ENCODE data around the gene SLC36A4.

Gene SLC36A4

DNA sequence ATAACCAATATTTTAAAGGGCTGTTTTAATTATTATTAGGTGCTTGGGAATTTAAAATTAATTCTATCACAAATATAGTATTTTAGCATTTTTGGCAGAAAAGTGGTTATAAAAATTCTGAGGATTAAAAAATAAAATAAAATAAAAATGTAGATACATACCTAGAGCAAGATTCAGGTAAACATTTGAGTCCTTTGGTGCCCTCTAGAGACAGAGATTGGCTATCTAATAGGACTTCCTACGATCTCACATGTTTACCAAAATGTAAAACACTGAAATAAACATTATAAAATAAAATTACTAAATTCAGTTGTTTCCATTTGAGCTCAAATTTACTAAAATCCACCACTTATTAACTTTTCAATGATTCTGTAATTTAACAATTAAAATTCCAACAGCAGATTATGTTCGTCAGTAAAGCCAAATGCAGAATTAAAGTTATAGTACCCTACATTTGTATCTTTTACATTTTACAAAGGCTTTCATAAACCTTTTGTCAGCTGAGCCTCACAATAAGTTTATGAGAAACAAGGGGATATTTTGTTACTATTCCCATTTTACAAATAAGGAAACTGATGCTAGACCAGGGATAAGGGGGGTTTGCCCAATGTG lies 27.7 kb downstream of the SLC36A4 start:
- peak; percentile 80 for DNase-seq (ENCODE audit: low read depth)
- TF ChIP-seq, protein P1, sequence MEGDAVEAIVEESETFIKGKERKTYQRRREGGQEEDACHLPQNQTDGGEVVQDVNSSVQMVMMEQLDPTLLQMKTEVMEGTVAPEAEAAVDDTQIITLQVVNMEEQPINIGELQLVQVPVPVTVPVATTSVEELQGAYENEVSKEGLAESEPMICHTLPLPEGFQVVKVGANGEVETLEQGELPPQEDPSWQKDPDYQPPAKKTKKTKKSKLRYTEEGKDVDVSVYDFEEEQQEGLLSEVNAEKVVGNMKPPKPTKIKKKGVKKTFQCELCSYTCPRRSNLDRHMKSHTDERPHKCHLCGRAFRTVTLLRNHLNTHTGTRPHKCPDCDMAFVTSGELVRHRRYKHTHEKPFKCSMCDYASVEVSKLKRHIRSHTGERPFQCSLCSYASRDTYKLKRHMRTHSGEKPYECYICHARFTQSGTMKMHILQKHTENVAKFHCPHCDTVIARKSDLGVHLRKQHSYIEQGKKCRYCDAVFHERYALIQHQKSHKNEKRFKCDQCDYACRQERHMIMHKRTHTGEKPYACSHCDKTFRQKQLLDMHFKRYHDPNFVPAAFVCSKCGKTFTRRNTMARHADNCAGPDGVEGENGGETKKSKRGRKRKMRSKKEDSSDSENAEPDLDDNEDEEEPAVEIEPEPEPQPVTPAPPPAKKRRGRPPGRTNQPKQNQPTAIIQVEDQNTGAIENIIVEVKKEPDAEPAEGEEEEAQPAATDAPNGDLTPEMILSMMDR (conservative IDR thresholded peaks at IDR 0.05; ENCODE audit: low read depth, low read length) = peak; percentile 64
- no peak overlapping the region for H3K4me3 ChIP-seq (ENCODE audit: low read depth, low read length)

DNA sequence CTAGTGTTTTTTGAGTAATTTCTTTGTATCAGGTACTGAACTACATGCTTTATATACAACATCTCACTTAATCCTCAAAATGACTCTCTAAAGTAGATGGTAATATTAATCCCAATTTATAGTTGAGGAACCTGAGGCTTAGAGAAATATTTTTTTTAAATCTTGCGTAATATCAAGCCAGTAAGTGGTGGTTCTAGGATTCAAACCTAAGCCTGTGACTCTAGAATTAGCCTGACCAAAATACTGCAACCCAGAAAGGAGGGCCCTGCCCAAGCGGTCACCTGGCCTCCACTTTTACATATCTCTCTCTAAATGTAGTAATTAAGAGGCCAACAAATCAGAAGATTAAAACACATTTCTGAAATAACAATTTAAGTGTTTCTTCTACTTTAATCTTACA lies 28.6 kb downstream of the SLC36A4 start:
- TF ChIP-seq, protein P1 (conservative IDR thresholded peaks at IDR 0.05; ENCODE audit: low read depth, low read length) = no peak
- H3K4me3 ChIP-seq (ENCODE audit: low read depth, low read length) = no peak overlapping the region
- no peak for DNase-seq (ENCODE audit: low read depth)

DNA sequence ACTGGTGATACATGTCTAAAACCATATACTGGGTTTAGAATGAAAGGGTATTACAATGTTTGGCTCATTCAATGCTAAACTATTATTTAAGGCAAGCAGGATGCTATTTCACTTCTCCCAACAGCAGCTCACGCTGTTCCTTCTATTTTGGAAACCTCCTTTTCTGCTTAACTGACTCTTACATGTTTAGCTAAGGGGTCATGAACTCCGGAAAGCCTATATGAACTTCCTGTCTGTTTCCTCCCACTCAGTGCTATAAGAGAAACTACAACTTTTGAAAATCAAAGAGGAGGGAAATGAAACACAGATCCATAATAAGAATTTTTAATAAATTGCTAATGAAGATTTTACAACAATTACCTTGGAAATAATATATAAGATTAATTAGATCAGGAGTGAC lies 30.9 kb downstream of the SLC36A4 start:
- TF ChIP-seq, protein P1 (conservative IDR thresholded peaks at IDR 0.05; ENCODE audit: low read depth, low read length) = no peak

DNA sequence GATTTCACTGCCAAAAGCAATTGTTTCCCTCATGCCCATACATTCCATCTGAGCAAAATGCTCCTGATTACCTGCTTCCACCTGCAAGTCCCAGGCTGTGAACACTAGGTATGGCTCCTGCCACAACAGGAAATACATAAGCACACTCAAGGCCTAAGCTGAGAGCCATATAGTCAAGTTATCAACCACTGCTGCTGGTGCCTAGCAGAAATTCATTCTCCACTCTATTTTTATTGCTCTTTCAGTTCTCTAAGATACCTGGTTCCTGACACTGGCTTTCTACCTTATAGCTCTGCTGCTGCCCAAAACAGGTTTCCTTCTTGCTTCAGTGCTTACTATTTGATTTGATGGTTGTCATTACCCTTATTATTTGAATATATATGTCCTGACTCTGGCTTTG lies 31.6 kb downstream of the SLC36A4 start:
- no peak overlapping the region for H3K4me3 ChIP-seq (ENCODE audit: low read depth, low read length)
- TF ChIP-seq, protein P1 (conservative IDR thresholded peaks at IDR 0.05; ENCODE audit: low read depth, low read length) = no peak
- DNase-seq (ENCODE audit: low read depth) = no peak

More for the DNA sequence above, 30.9 kb downstream of the SLC36A4 start:
- no peak overlapping the region for H3K4me3 ChIP-seq (ENCODE audit: low read depth, low read length)
- peak; percentile 23 for DNase-seq (ENCODE audit: low read depth)

DNA sequence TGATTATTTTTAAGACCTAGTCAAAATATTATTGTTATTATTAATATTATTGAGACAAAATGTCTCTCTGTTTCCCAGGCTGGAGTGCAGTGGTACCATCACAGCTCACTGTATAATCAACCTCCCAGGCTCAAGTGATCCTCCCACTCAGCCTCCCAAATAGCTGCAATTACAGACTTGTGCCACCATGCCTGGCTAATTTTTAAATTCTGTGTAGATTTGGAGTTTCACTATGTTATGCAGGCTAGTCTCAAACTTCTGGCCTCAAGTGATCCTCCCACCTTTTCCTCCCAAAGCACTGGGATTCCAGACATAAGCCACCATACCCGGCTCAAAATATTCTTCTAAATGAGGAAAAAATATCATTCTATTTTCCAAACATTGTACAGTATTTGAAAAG lies 37.0 kb downstream of the SLC36A4 start:
- DNase-seq (ENCODE audit: low read depth) = peak; percentile 6
- TF ChIP-seq, protein P1 (conservative IDR thresholded peaks at IDR 0.05; ENCODE audit: low read depth, low read length) = no peak
- no peak overlapping the region for H3K4me3 ChIP-seq (ENCODE audit: low read depth, low read length)

DNA sequence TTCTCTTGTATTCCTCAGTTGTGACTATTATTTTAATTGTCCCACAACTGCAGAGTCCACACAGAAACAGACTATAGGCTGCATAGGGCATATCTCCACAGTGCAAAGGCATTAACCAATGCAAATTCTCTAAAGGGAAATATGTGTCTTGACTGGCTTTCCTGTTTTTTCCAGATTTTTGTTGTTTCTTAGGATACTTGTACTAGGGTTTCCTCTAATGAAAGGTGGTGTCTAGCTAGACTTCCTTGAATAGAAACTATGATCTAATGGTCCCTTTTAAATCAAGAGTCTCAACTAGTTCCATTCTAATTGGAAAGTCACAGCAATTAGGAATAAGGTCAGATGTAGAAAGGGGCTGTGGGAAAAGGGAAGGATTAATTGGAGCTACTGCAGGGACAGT lies 37.6 kb downstream of the SLC36A4 start:
- TF ChIP-seq, protein P1 (conservative IDR thresholded peaks at IDR 0.05; ENCODE audit: low read depth, low read length) = no peak
- H3K4me3 ChIP-seq (ENCODE audit: low read depth, low read length) = no peak overlapping the region
- no peak for DNase-seq (ENCODE audit: low read depth)

DNA sequence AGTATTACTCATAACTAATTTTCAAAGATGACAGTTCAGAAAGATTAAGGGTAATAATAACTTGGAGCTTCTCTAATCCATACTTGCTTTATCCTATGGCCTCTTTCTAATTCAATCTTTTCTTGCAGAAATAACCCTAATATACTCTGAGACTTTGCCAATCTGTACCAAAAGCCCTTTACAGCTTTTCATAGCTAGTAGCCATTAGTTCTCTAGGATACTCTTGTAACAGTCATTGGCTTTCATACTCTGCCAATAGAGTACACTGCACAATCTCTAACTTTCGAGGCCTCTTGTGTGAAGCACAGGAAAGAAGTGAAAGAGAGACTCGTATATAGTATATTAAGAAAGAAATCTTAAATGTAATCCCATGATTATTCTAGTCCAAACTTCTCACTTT lies 38.1 kb downstream of the SLC36A4 start:
- TF ChIP-seq, protein P1 (conservative IDR thresholded peaks at IDR 0.05; ENCODE audit: low read depth, low read length) = no peak

More for the DNA sequence above, 38.1 kb downstream of the SLC36A4 start:
- no peak overlapping the region for H3K4me3 ChIP-seq (ENCODE audit: low read depth, low read length)
- DNase-seq (ENCODE audit: low read depth) = no peak

All from choroid plexus epithelial cell (primary cell).